Motor neuron (in vitro differentiated cells): ENCODE data around the gene WNK4. TPM values are rescaled to one million over a fixed set of nuclear protein-coding genes. Genes with fewer than 3 reads are reported as not detected.
"Not testable (repeated sequence)": the region's sequence is repeated elsewhere in the genome, so short reads cannot be mapped to it uniquely, and the experiment has no call there.

Experiments used
- ATAC-seq, 8 experiments: fragments of 200-7000 bp; cut with Tn5 transposase; replicated peaks in 6 of 8; 2 replicates each; pipeline ENCODE4 v1.8.0; 2021; ENCODE audit warnings: mild to moderate bottlenecking in 8 of 8, moderate library complexity in 8 of 8
- H3K27ac ChIP-seq, 2 donors: fragments of 250-450 bp; sonication (Bioruptor Pico); 2 replicates each; pipeline ENCODE4 v1.9.0; 2021; ENCODE audit warnings: antibody characterized with exemption in 2 of 2, mild to moderate bottlenecking in 2 of 2, moderate library complexity in 1 of 2
- H3K4me1 ChIP-seq, 2 donors: fragments of 250-450 bp; sonication (Bioruptor Pico); replicated peaks in 1 of 2; 2 replicates each; pipeline ENCODE4 v1.6.1; 2021; ENCODE audit warnings: antibody characterized with exemption in 2 of 2, mild to moderate bottlenecking in 2 of 2, moderate library complexity in 1 of 2
- H3K4me3 ChIP-seq, 5 donors: fragments of 250-450 bp; sonication (Bioruptor Pico); 2 replicates each; pipeline ENCODE4 v1.9.0; 2021; ENCODE audit warnings: antibody characterized with exemption in 5 of 5, mild to moderate bottlenecking in 5 of 5, moderate library complexity in 4 of 5
- WGBS, 10 experiments: fragments of 450-650 bp; shearing (Covaris generic); methylation state at CpG; one replicate each; pipeline ENCODE4 v1.0.0; 2022; 5-methylcytosine and 5-hydroxymethylcytosine counted together
- in situ Hi-C, 9 experiments: fragments of 400-800 bp; cut with MboI; loops; one replicate each; pipeline ENCODE4 v1.15.0; 2021; ENCODE audit warnings: low sequenced_read_pairs in 9 of 9, low pct_unique_long_range_greater_than_20kb in 2 of 9; ENCODE audit not compliant: unreplicated experiment in 9 of 9
- total RNA-seq, 8 experiments: library from RNA; unstranded; fragments of 300-600 nt; gene quantifications; 2 replicates each; pipeline versions ENCODE4 v1.2.3 to v1.2.4, GENCODE V29; 2022

The WNK4 gene
- total RNA-seq, result 1 to 10 TPM in 1 of 8 experiments, under 1 TPM in 7; 0.11 to 1.2 (median 0.57) TPM

DNA sequence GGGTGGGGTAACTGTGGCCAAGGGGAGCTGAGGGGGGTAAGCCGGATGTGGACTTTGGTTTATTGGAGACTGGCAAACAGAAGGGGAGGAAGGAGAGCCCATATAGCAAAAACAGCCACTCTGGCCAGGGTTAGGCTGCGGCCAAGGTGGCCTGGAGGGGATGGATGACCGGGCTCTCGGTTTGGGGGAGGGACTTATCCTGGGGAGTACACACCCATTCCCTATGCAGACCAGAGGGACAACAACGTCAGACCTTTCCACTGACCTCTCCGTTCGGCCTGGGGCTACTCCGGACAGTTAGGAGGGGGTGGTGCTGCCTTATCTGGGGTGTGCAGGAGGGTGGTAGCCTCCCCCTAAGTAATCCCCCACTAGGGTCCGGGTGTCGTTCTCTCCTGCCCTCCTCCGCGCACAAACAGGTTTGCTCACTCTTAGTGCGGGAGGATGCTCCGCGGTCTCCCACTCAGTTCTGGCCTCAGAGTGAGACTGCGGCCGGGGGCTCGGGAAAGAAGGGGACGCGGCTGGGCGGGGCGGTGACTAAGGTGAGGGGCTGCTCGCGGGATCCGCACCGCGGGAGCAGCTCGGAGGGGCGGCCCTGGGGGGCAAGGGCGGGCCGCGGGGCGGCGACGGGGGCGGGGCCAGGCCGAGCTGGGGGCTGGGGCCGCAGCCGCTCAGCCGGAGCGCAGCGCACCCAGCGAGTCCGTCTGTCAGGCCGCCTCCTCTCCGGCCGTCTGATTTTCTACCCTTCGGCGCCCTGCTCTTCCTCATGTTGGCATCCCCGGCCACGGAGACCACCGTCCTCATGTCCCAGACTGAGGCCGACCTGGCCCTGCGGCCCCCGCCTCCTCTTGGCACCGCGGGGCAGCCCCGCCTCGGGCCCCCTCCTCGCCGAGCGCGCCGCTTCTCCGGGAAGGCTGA lies at the start of gene WNK4:
TSS of gene WNK4 (plus strand) at position 675 of the 915 bp plus-strand sequence. CDS start at position 764, 89 bp downstream.
- in situ Hi-C loops, result no loop called here
- peak; percentile 63 to 82 (median 70) for ATAC-seq
- H3K27ac ChIP-seq, result no peak within 1 kb of the TSS
- peaks cover 3 to 4% of the 10 kb centered on the region in 2 donors for H3K4me1 ChIP-seq
- H3K4me3 ChIP-seq, result peak within 1 kb of the TSS; percentile 15 to 34 (median 28)
- 0 to 80% (median 13%) methylated on average over 1 to 3 of the region's 65 CpGs; no CpG with 5 or more reads in 6 of the 10 experiments for WGBS, 10 experiments

DNA sequence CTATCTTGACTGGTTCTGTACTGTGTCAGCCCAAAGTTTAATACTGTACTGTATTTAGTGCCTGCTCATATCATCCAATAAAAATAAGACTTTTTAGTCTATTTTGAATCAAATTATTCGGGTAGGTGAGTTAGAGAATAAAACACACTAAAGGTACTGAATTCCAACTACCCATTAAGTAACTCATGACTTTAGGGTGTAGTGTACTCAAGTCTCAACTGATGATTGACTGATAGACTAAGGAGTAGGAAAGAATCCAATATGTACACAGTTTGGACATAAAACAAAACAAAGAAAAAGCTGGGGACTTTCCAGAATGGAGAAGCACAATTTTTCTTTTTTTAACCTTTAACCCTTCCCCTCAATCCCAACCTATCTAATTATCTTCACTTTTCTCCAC lies 39.7 kb upstream of the WNK4 start:
- 33 to 100% (median 73%) methylated on average over 1 of the region's 1 CpG for WGBS, 10 experiments
- ATAC-seq, result no peak
- Histone ChIP-seq H3K4me3 (no peak overlapping the region), H3K27ac (no peak overlapping the region), H3K4me1 (peaks cover 6% of the 10 kb centered on the region in 2 donors)
- in situ Hi-C loops, result no loop called here

DNA sequence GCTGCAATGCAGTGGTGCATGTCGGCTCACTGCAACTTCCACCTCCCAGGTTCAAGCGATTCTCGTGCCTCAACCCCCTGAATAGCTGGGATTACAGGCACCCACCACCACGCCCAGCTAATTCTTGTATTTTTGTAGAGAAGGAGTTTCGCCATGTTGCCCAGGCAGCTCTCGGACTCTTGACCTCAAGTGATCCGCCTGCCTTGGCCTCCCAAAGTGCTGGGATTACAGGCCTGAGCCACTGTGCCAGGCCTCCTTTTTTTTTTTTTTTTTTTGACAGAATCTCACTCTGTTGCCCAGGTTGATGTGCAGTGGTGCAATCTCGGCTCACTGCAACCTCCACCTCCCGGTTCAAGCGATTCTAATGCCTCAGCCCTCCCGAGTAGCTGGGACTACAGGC lies 37.5 kb upstream of the WNK4 start:
- WGBS, 10 experiments, result 86 to 100% (median 93%) methylated on average over 2 to 6 of the region's 11 CpGs; no CpG with 5 or more reads in 1 of the 10 experiments
- ATAC-seq, H3K4me1 ChIP-seq, H3K4me3 ChIP-seq, H3K27ac ChIP-seq, in situ Hi-C loops: not testable (repeated sequence)

DNA sequence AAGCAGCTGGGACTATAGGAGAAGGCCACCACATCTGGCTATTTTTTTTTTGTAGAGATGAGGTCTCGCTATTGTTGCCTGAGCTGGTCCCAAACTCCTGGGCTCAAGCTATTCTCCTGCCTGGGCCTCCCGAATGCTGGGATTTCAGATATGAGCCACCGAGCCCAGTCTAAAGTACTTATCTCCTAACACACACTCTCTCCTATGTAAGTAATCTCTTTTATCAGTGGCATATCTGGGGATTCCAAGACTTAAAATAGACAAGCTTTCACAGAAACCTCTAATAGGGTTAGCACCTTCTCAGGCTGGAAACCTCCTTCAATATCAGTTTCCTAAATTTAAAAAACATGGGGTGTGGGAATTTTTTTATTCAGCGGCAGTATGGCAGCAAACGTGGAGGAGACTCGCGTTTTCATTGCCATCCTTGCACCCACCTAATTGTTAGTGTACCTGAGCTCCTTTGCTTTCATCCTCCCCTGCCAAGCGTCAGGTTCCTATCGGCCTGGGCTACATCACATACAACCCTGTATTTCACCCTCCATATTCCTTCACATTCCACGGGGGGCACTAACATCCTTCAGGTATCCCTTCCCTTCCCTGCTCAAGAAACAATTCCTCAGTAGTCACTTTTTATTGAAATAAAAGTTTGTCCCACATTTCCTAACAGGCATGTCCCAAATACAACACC lies 36.7 kb upstream of the WNK4 start:
- peak in 2 of 8 experiments; percentile 5 to 7 for ATAC-seq
- Histone ChIP-seq H3K27ac (no peak overlapping the region), H3K4me3 (peak overlapping the region; percentile 55 to 87 (median 66)), H3K4me1 (peaks cover 6 to 13% of the 10 kb centered on the region in 2 donors)
- in situ Hi-C loops, result no loop called here
- WGBS, 10 experiments, result 35 to 100% (median 61%) methylated on average over 2 to 9 of the region's 10 CpGs

DNA sequence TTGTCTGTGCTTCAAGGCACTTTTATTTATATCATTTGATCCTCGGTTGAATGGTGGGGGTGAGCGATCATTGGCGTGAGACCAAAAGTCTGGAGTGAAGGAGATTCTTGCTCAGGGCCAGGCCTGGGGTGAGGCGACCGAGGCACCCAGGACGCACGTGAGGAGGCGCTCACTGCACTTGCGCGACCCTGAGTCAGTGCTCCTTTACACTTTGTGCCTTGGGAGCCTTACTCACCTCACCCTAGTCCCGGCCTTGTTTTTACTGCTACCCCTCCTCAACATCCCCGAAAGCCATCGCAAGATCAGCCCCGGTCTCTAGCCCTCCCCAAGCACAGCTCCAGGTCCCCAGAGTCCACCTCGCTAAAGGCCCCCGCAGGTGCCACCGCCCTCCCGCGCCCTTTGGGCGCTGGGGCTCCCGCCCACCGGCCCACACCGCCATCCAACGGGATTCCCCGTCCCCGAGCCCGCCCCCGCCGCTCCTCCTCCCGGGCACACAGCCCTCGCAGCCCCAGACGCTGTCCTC lies 36.1 kb upstream of the WNK4 start:
- ATAC-seq, result peak; percentile 73 to 87 (median 78)
- WGBS, 10 experiments, result 0 to 10% (median 0%) methylated on average over 1 to 5 of the region's 32 CpGs; no CpG with 5 or more reads in 3 of the 10 experiments
- in situ Hi-C loops, result no loop called here
- Histone ChIP-seq H3K4me1 (peaks cover 6 to 19% of the 10 kb centered on the region in 2 donors), H3K27ac (peak overlapping the region; percentile 56 to 81), H3K4me3 (peak overlapping the region; percentile 55 to 87 (median 66))

DNA sequence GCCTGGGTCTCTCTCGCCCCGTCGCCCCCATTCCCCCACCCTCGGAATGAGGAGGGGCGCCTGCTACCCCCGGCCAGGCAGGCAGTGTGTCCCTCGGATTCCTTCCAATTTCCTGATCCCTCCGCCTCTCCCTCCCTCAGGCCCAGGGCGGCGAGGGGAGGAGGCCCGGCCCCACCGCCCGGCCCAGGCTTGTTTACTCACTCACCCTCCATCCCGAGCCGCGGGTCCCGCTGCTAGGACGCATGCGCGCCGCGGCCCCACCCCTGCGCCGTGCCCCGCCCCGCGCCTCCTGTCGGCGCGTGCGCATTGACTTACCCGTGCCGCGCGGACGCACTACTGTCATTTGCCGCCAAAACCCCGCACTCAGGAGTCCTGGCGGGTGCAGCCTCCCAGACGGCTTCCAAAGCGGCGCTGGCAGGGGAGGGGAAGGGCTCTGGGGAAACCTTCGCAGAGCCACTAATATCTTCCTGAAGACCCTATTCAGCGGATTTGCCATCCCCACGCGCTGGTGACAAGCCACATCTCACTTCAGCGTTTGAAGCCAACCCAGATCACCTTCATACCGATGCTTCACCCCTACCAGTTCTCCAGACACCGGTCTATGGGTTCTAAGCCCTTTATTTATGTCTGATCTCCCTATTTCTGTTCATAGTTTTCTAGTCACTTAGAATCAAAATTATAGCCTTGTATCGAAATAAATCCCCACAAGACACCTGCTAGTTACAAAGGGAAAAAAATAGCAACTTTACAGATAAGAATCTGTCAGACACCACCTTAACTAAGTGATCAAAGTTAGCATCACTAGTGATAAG lies 35.4 kb upstream of the WNK4 start, which contains the start of gene EZH1:
TSS of gene EZH1 (minus strand) at position 235 of the 812 bp plus-strand sequence. CDS start 16,099 bp downstream, outside the sequence.
- Histone ChIP-seq H3K4me3 (peak within 1 kb of the TSS; percentile 55 to 87 (median 66)), H3K4me1 (peaks cover 6 to 23% of the 10 kb centered on the region in 2 donors), H3K27ac (peak within 1 kb of the TSS; percentile 56 to 81)
- peak; percentile 91 to 95 (median 94) for ATAC-seq
- WGBS, 10 experiments, result 27 to 90% (median 42%) methylated on average over 1 to 5 of the region's 50 CpGs; no CpG with 5 or more reads in 4 of the 10 experiments
- in situ Hi-C loops, result no loop called here

DNA sequence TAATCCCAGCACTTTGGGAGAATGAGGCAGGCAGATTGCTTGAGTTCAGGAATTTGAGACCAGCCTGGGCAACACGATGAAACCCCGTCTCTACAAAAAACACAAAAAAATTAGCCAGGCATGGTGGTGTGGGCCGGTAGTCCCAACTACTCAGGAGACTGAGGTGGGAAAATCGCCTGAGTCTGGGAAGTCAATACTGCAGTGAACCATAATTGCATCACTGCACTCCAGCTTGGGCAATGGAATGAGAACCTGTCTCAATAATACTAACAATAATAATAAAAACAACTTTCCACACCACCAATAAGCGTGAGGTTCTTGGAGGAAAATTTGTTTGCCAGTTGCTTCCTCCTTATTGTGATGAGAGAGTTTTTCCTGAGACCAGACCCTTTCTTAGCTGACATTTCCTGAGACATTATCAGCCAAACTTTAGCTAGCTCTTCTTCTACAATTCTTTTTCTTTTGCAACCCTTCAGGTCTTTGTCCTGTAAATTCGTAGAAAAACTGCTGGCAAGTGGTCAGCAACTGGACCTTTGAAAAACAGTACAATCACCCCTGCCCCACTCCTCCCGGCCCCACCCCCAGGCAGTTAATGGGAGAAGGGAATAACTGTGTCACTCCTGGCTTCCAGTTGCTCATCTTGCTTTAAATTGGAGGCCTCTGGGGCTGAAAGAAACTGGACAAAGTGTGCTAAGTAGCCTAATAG lies 32.1 kb upstream of the WNK4 start:
- ATAC-seq, result no peak
- H3K4me3 ChIP-seq, result no peak overlapping the region
- no peak overlapping the region for H3K27ac ChIP-seq
- H3K4me1 ChIP-seq, result peaks cover 6 to 23% of the 10 kb centered on the region in 2 donors
- 17 to 60% (median 30%) methylated on average over 2 to 6 of the region's 7 CpGs; no CpG with 5 or more reads in 1 of the 10 experiments for WGBS, 10 experiments
- in situ Hi-C loops, result no loop called here

DNA sequence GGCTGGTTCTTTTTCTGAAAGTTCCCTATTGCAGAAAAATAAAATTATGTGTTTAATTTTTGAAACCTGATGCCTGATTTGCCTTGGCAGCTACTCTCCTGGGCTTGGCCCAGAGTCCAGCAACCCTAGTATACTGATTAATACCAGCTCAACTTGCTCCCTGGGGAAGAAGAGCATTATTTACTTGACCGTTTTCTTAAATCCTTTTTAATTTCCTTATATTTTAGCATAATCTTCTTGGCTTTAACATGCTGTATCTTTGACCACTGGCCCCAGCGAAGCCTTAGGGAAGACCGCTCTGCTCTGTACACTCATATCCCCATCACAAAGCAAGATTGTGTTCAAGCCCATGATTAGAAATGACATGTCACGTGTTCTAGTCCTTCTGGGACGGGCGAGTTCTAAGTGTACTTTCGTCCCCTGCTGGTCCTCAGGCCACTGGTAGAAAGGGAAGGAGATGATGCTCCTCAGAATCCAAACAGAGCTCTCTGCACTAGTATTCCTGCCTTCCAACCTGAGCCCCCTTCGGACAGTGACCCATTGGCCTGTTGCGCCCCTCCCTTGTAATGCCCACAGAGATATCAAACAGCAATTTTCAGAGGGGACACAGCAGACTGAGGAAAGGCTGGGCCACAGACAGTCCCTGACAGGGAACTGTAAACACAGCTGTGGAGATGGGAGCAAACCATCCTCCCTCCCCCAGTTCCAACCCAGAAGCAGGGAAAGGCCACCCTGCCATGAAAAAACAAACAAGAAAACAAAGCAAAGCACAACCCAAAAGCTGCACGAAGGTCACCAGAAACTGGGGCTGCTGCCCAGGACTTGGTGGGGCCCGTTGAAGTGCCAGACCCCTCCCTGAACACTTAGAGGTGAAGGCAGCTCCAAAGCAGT lies 31.3 kb upstream of the WNK4 start:
- no peak for ATAC-seq
- WGBS, 10 experiments, result 10 to 91% (median 81%) methylated on average over 2 to 9 of the region's 11 CpGs; no CpG with 5 or more reads in 1 of the 10 experiments
- in situ Hi-C loops, result no loop called here
- Histone ChIP-seq H3K27ac (no peak overlapping the region), H3K4me1 (peaks cover 0 to 17% of the 10 kb centered on the region in 2 donors), H3K4me3 (no peak overlapping the region)

DNA sequence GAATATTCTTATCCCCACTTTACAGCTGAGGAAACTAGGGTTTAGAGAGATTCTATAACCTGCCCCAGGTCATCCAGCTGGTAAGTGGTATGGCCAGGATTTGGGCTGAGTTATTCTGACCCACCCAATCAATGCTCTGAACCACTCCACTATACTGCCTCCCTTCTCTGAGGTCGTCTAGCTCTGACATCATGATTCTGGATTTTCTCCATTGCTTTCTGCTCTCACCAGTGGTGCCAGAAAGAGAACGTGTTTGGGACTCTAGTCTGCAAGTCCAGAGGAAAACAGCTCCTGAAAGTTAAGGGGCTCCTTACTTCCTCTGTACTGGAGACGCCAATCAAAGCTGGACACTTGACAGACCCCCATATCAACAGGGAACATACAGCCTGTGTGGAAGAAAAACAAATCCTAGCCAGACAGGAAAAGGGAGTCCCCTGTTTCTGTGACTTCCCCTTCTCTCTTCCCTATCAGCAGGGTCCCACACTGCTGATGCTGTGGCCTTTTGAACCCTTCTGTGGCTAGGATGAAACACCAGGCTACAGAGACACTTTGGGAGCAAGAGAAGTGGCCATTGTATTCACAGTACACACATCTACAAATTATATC lies 29.6 kb upstream of the WNK4 start:
- no peak for ATAC-seq
- Histone ChIP-seq H3K27ac (no peak overlapping the region), H3K4me3 (no peak overlapping the region), H3K4me1 (peaks cover 0 to 17% of the 10 kb centered on the region in 2 donors)
- WGBS, 10 experiments, result 7 to 67% (median 37%) methylated on average over 1 to 3 of the region's 3 CpGs; no CpG with 5 or more reads in 4 of the 10 experiments
- in situ Hi-C loops, result no loop called here

DNA sequence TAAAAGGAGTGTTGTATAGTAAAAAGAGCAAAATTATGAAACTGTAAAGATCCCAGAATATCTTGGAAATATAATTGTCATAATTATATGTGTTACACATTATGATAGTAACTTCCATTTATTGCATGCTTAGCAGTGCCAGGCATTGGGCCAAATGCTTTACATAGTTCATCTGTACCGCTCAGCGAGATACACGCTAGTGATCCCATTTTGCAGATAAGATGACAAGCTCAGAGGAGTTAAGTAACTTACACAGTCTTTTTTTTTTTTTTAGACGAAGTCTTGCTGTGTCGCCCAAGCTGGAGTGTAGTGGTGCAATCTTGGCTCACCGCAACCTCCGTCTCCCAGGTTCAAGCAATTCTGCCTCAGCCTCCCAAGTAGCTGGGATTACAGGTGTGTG lies 28.8 kb upstream of the WNK4 start:
- Histone ChIP-seq H3K27ac (no peak overlapping the region), H3K4me3 (no peak overlapping the region), H3K4me1 (peaks cover 0 to 17% of the 10 kb centered on the region in 2 donors)
- WGBS, 10 experiments, result 69 to 100% (median 91%) methylated on average over 1 to 7 of the region's 7 CpGs; no CpG with 5 or more reads in 1 of the 10 experiments
- in situ Hi-C loops, result no loop called here
- no peak for ATAC-seq

DNA sequence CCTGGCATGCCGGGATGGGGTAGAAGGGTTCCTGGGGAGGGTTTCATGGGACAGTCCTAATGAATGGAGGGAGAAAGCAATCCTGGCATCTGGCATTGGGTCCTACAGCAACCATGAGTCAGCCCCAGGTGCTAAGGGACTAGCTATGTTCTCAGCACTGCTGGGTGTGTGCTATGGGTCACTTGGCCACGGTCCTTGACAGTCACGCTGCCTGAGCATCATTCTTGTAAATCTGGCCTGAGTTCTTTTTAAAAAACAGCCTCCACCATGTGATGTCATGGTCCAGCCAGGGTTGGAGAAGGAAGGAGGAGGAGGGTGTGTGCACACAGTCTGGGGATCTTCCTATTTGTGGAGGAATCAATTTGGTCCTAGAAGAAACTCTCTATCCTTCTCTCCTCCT lies 25.6 kb upstream of the WNK4 start:
- peak in 6 of 8 experiments; percentile 20 to 97 (median 51) for ATAC-seq
- H3K4me3 ChIP-seq, result no peak overlapping the region
- in situ Hi-C loops, result no loop called here
- peaks cover 0 to under 1% of the 10 kb centered on the region in 2 donors for H3K4me1 ChIP-seq
- 67 to 100% (median 82%) methylated on average over 1 to 3 of the region's 3 CpGs; no CpG with 5 or more reads in 3 of the 10 experiments for WGBS, 10 experiments
- no peak overlapping the region for H3K27ac ChIP-seq
